ENCODE data around the gene STXBP1. TPM values are rescaled to one million over a fixed set of nuclear protein-coding genes. Genes with fewer than 3 reads are reported as not detected.

Gene STXBP1
- total and polyA plus RNA-seq, 9 of the 15 experiments (the other 6 are each of a cell fraction or from before 2014, with no cell fraction given), result 4.6 to 35.1 (median 9.7) TPM

GRCh38 chr9:127720865-127721227, 108.8 kb downstream of the STXBP1 start (continued):
- TF ChIP-seq RAD21 (CRISPR knock-in tag; conservative IDR thresholded peaks at IDR 0.05 in 1 of 2, IDR thresholded peaks at IDR 0.05 in 1 of 2) (no peak), KLF13 (tag; IDR thresholded peaks at IDR 0.05; ENCODE audit: borderline replicate concordance, low read depth) (no peak), RAD51 (IDR thresholded peaks at IDR 0.05; ENCODE audit: borderline replicate concordance, low read depth) (no peak), VEZF1 (CRISPR knock-in tag; IDR thresholded peaks at IDR 0.05) (0 out of 2 replicates have a peak, but pooled peaks have one; percentile 15)

GRCh38 chr9:127721391-127721821, 109.3 kb downstream of the STXBP1 start:
- ChIA-PET CTCF (ENCODE audit: low intra/inter-chr PET ratio) (no interaction called here), POLR2A (interaction anchor here (1.7 kb wide), 1 partner anchor 17 kb away, joined by 5 read pairs; no protein-coding TSS in a partner anchor)
- intact Hi-C loops (cut with micrococcal nuclease) (no loop called here), in situ Hi-C loops (cut with MboI) (no loop called here)
- Histone ChIP-seq H3K4me2 (ENCODE audit: insufficient read depth, low read length) (no peak overlapping the region), H3K36me3 (ENCODE audit: control insufficient read depth, insufficient read depth, low read length) (no peaks in the 10 kb centered on the region), H3K9me3 (replicated peaks; ENCODE audit: control insufficient read depth, insufficient read depth, low read depth, low read length) (no peaks in the 10 kb centered on the region), H3K27ac (ENCODE audit: extremely low read depth, low read depth, low read length) (no peak overlapping the region), H4K20me1 (replicated peaks; ENCODE audit: control insufficient read depth, insufficient read depth, low read length) (no peaks in the 10 kb centered on the region), H3K4me1 (replicated peaks in 1 of 2; ENCODE audit: control insufficient read depth in 2 of 2, insufficient read depth in 2 of 2, low read length in 2 of 2) (peaks cover 0 to 28% of the 10 kb centered on the region in 2 experiments; a peak in 3 of 5 replicates), H3K79me2 (ENCODE audit: control insufficient read depth, insufficient read depth, low read length) (no peaks in the 10 kb centered on the region), H3K4me3 (no peak overlapping the region), H3K9me1 (ENCODE audit: control insufficient read depth, insufficient read depth, low read length) (no peaks in the 10 kb centered on the region), H3K9ac (ENCODE audit: insufficient read depth in 1 of 2, low read depth in 2 of 2, low read length in 2 of 2) (0 out of 4 replicates have a peak overlapping the region, but pooled peaks of 1 of the 2 experiments have one; percentile 13), H2AFZ (ENCODE audit: low read depth, low read length) (no peak overlapping the region), H3K27me3 (ENCODE audit: control insufficient read depth in 2 of 2, insufficient read depth in 2 of 2, low read length in 2 of 2) (no peaks in the 10 kb centered on the region; a peak in 1 of 5 replicates)
- BruUV-seq (replicated peaks), result no TSS peak
- DNase-seq (ENCODE audit: extremely low read depth in 1 of 4, low spot score in 3 of 4) (no peak), FAIRE-seq (no peak), ATAC-seq (peak; percentile 33; the same call in 2 of the 3 replicates)
- 15% methylated on average over 6 of the region's 11 CpGs for WGBS (ENCODE audit: insufficient coverage, low coverage, missing lambda C conversion rate)
- TF ChIP-seq ATF3 (IDR thresholded peaks at IDR 0.05) (no peak), ATF3 (CRISPR knock-in tag; conservative IDR thresholded peaks at IDR 0.05) (no peak), LEF1 (IDR thresholded peaks at IDR 0.05) (no peak), ARNT (IDR thresholded peaks at IDR 0.05) (no peak)

Measured in K562 (cell line).